D721Med (cell line): ENCODE measurements around the gene ANKRD55.
"Not testable (repeated sequence)": the region's sequence is repeated elsewhere in the genome, so short reads cannot be mapped to it uniquely, and the experiment has no call there.

Experiments
- DNase-seq: peaks from one replicate; pipeline ENCODE4 v3.0.0; 2011; ENCODE audit warnings: low spot score; ENCODE audit not compliant: insufficient read length
- FAIRE-seq: peaks from 2 replicates; lab custom pipeline; 2011; peaks lifted over from hg19 to GRCh38; lab: Jason Lieb, UNC
- CTCF ChIP-seq: IDR thresholded peaks from 2 replicates; pipeline ENCODE4 v1.5.1; 2012; ENCODE audit warnings: mild to moderate bottlenecking, control low read depth; ENCODE audit not compliant: insufficient read depth; ENCODE audit errors: missing control alignments

The ANKRD55 gene

GRCh38 chr5:56244627-56245026 is 11.5 kb upstream of the ANKRD55 start:
- DNase-seq, result no peak
- no peak for TF ChIP-seq CTCF
- FAIRE-seq, result no peak

GRCh38 chr5:56242271-56242670 is 9.1 kb upstream of the ANKRD55 start:
- FAIRE-seq, result not testable (repeated sequence)

GRCh38 chr5:56232538-56232937 is 592 bp downstream of the ANKRD55 start:
- FAIRE-seq (no peak), DNase-seq (no peak)
- TF ChIP-seq CTCF, result no peak

More at GRCh38 chr5:56242271-56242670, 9.1 kb upstream of the ANKRD55 start:
- not testable (repeated sequence) for DNase-seq

GRCh38 chr5:56230576-56230975 is 2.6 kb downstream of the ANKRD55 start:
- FAIRE-seq, result no peak
- no peak for TF ChIP-seq CTCF

GRCh38 chr5:56229111-56229510 is 4.0 kb downstream of the ANKRD55 start:
- no peak for TF ChIP-seq CTCF
- FAIRE-seq (no peak), DNase-seq (no peak)

More at GRCh38 chr5:56230576-56230975, 2.6 kb downstream of the ANKRD55 start:
- DNase-seq, result no peak

GRCh38 chr5:56228631-56229030 is 4.5 kb downstream of the ANKRD55 start:
- FAIRE-seq, result no peak

GRCh38 chr5:56227691-56228090 is 5.4 kb downstream of the ANKRD55 start:
- DNase-seq (no peak), FAIRE-seq (no peak)
- TF ChIP-seq CTCF, result no peak

More at GRCh38 chr5:56228631-56229030, 4.5 kb downstream of the ANKRD55 start:
- TF ChIP-seq CTCF, result no peak
- no peak for DNase-seq

- not testable (repeated sequence) for DNase-seq, FAIRE-seq
Observed at GRCh38 chr5:56223298-56223697, 9.8 kb downstream of the ANKRD55 start.

GRCh38 chr5:56221601-56222000 is 11.5 kb downstream of the ANKRD55 start:
- not testable (repeated sequence) for DNase-seq, FAIRE-seq
